Adrenal gland (tissue), 12 donors: ENCODE measurements around the gene PRKCZ. TPM values are rescaled to one million over a fixed set of nuclear protein-coding genes. Genes with fewer than 3 reads are reported as not detected.

Source experiments
- DNase-seq, 7 donors: peaks; one replicate each; pipeline ENCODE4 v3.0.0-alpha.2; 2019 to 2020
- H3K27ac ChIP-seq, 5 donors: fragments of 200-600 bp; sonication (generic) in 4 of 5; 1 replicate in 3 of 5; 2 replicates in 2 of 5; pipeline versions ENCODE4 v1.5.1 to v1.8.0; 2016 to 2020; ENCODE audit warnings: mild to moderate bottlenecking in 1 of 5
- H3K27me3 ChIP-seq: fragments of 200-600 bp; 2 replicates; pipeline ENCODE4 v1.8.0; 2021
- H3K36me3 ChIP-seq, 2 donors: fragments of 200-600 bp; replicated peaks in 1 of 2; 1 replicate in 1 of 2; 2 replicates in 1 of 2; pipeline versions ENCODE4 v1.5.1 to v1.8.0; 2018 to 2022
- H3K4me1 ChIP-seq, 2 donors: fragments of 200-600 bp; replicated peaks in 1 of 2; 1 replicate in 1 of 2; 2 replicates in 1 of 2; pipeline versions ENCODE4 v1.5.1 to v1.8.0; 2018 to 2021
- H3K4me3 ChIP-seq, 4 donors: fragments of 200-600 bp; sonication (generic) in 3 of 4; one replicate each; pipeline ENCODE4 v1.5.1; 2016 to 2018
- H3K9me3 ChIP-seq, 3 donors: fragments of 200-600 bp; sonication (generic) in 1 of 3; replicated peaks in 1 of 3; 1 replicate in 2 of 3; 2 replicates in 1 of 3; pipeline versions ENCODE4 v1.5.1 to v1.8.0; 2016 to 2021
- CTCF ChIP-seq, 6 experiments: fragments of 450-650 bp in 4 of 6; fragments of 200-600 bp in 2 of 6; sonication (generic) in 1 of 6; IDR thresholded peaks; 1 replicate in 5 of 6; 2 replicates in 1 of 6; pipeline versions ENCODE4 v1.5.1 to v1.8.0; 2016 to 2021; ENCODE audit warnings: antibody characterized with exemption in 6 of 6, mild to moderate bottlenecking in 2 of 6, moderate library complexity in 1 of 6
- POLR2A ChIP-seq, 2 donors: fragments of 450-650 bp; IDR thresholded peaks; one replicate each; pipeline ENCODE4 v1.6.1; 2017; ENCODE audit warnings: antibody characterized with exemption in 2 of 2, mild to moderate bottlenecking in 2 of 2, moderate library complexity in 1 of 2
- WGBS, 4 donors: extraction: QIAGEN DNeasy Blood & Tissue Kit in 2 of 4; methylation state at CpG; one replicate each; pipeline versions ENCODE4 v1.1.5 to v1.1.7; 2013 to 2017; 5-methylcytosine and 5-hydroxymethylcytosine counted together
- intact Hi-C, 2 donors: fragments of 100-400 bp; cut with DNase I; formaldehyde crosslinking; loops; one replicate each; pipeline versions ENCODE4 v1.14.1 to v1.15.0; 2022 to 2023
- polyA plus RNA-seq, 3 donors: library from polyadenylated mRNA; stranded (reverse); fragments of 200-250 nt in 2 of 3; fragments of 350-450 nt in 1 of 3; fragmentation: Illumina TruSeq in 1 of 3; extraction: RNeasy Lipid Tissue Mini Kit (QIAGEN cat#74804) in 1 of 3; gene quantifications; one replicate each; pipeline ENCODE4 v1.2.3, GENCODE V29; 2013 to 2014
- total RNA-seq, 9 donors: library from RNA; depleted of rRNA in 4 of 9; stranded (reverse); fragments of >200 nt in 4 of 9; fragments of 120-200 nt in 1 of 9; fragmentation: NEBNext Ultra II Directional in 1 of 9; extraction: Animal tissue kit (Norgen Biotek cat#: 25700) in 1 of 9; gene quantifications; one replicate each; pipeline versions ENCODE4 v1.1.0 to v1.2.4, GENCODE V29; 2013 to 2023
- donor health status: healthy with polysubstance abuse.
- donor health status: Bipolar disorder and iron deficiency.
- donor health status: DM: yes; HTN: yes; CAD: no.
- donor health status: DM: no; HTN: no; CAD: no.
- donor health status: DM: no; HTN: no; CAD: no.
- donor health status: DM: yes; HTN: yes; CAD: no.

The PRKCZ gene
- total and polyA plus RNA-seq, 12 donors = 8.2 to 50.5 (median 25.4) TPM

GRCh38 chr1:2068951-2069350, 18.7 kb downstream of the PRKCZ start:
- TF ChIP-seq CTCF (IDR thresholded peaks at IDR 0.05) (no peak), POLR2A (IDR thresholded peaks at IDR 0.05) (no peak)
- Histone ChIP-seq H3K27ac (no peak overlapping the region), H3K27me3 (no peaks in the 10 kb centered on the region), H3K9me3 (no peaks in the 10 kb centered on the region), H3K4me1 (peaks cover 0 to 4% of the 10 kb centered on the region in 2 donors), H3K36me3 (no peaks in the 10 kb centered on the region), H3K4me3 (no peak overlapping the region)
- intact Hi-C loops = no loop called here
- no peak for DNase-seq
- 92 to 98% (median 96%) methylated on average over 15 to 19 of the region's 19 CpGs for WGBS, 4 donors

- H3K36me3 ChIP-seq = no peaks in the 10 kb centered on the region
- H3K9me3 ChIP-seq = no peaks in the 10 kb centered on the region
- no peak for DNase-seq
- 59 to 91% (median 84%) methylated on average over 6 to 11 of the region's 11 CpGs for WGBS, 4 donors
- no peaks in the 10 kb centered on the region for H3K27me3 ChIP-seq
- TF ChIP-seq POLR2A (IDR thresholded peaks at IDR 0.05) = no peak
- no peak for TF ChIP-seq CTCF (IDR thresholded peaks at IDR 0.05)
- no peak overlapping the region for H3K4me3 ChIP-seq
- intact Hi-C loops = no loop called here
- H3K27ac ChIP-seq = no peak overlapping the region
- H3K4me1 ChIP-seq = peaks cover 0 to 4% of the 10 kb centered on the region in 2 donors
These were observed 19.8 kb downstream of the PRKCZ start for GRCh38 chr1:2070016-2070415.

- WGBS, 4 donors = 90 to 95% (median 92%) methylated on average over 20 to 36 of the region's 36 CpGs
- intact Hi-C loops = no loop called here
- TF ChIP-seq POLR2A (IDR thresholded peaks at IDR 0.05) (no peak), CTCF (IDR thresholded peaks at IDR 0.05) (no peak)
- no peak for DNase-seq
- Histone ChIP-seq H3K36me3 (no peaks in the 10 kb centered on the region), H3K4me3 (no peak overlapping the region), H3K4me1 (peaks cover 0 to 4% of the 10 kb centered on the region in 2 donors), H3K27ac (no peak overlapping the region), H3K9me3 (no peaks in the 10 kb centered on the region), H3K27me3 (no peaks in the 10 kb centered on the region)
These were observed 20.8 kb downstream of the PRKCZ start for GRCh38 chr1:2070800-2071530.

GRCh38 chr1:2072109-2072806, 22.0 kb downstream of the PRKCZ start:
- H3K9me3 ChIP-seq = no peaks in the 10 kb centered on the region
- DNase-seq = no peak
- H3K36me3 ChIP-seq = no peaks in the 10 kb centered on the region
- H3K27ac ChIP-seq = no peak overlapping the region
- H3K4me1 ChIP-seq = peaks cover 0 to 4% of the 10 kb centered on the region in 2 donors
- intact Hi-C loops = no loop called here
- WGBS, 4 donors = 83 to 87% (median 86%) methylated on average over 18 to 25 of the region's 25 CpGs
- no peaks in the 10 kb centered on the region for H3K27me3 ChIP-seq
- TF ChIP-seq POLR2A (IDR thresholded peaks at IDR 0.05) (no peak), CTCF (IDR thresholded peaks at IDR 0.05) (no peak)
- no peak overlapping the region for H3K4me3 ChIP-seq
